GM12872 (cell line): ENCODE data around the gene JMJD1C.

Source experiments
- CTCF ChIP-seq: IDR thresholded peaks from 3 replicates; pipeline ENCODE4 v1.5.1; 2011; ENCODE audit warnings: low read depth, mild to moderate bottlenecking, low read length, moderate library complexity; ENCODE audit not compliant: insufficient read depth

The JMJD1C gene

DNA sequence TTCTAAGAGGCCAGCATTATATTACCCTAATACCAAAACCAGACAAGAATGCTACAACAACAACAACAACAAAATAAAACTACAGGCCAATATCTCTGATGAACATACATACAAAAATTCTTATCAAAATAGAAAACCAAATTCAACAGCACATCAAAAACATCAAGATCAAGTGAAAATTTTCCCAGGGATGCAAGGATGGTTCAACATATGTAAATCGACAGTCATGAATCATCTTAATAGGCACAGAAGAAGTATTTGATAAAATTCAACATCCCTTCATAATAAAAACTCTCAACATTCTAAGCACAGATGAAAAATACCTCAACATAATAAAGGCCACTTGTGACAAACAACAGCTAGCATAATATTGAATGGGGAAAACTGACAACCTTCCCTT, 75.3 kb downstream of the JMJD1C start:
- TF ChIP-seq CTCF, result no peak

DNA sequence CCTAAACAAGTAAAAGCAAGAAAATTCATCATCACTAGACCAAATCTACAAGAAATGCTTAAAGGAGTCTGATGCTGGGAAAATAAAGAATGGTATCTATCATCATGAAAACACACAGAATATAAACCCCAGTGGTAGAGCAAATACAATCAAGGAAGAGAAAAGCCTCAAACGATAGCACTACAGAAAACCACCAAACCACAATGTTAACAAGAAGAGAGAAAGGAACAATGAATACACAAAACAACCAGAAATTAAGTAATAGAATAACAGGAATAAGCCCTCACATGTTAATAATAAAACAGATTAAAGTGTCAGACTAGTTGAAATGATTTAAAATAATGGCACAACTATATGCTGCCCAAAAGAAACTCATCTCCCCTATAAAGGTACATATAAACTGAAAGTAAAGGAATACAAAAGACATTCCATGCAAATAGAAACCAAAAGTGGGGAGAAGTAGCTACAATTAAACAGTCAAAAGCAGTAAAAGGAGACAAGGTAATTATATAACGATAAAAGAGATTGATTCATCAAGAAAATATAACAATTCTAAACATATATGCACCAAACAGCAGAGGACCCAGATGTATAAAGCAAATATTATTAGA, 77.3 kb downstream of the JMJD1C start:
- no peak for TF ChIP-seq CTCF

- TF ChIP-seq CTCF, result no peak
Measured at GRCh38 chr10:63385254-63385653, 80.5 kb downstream of the JMJD1C start.

GRCh38 chr10:63384675-63385074, 81.1 kb downstream of the JMJD1C start:
- TF ChIP-seq CTCF, result no peak

DNA sequence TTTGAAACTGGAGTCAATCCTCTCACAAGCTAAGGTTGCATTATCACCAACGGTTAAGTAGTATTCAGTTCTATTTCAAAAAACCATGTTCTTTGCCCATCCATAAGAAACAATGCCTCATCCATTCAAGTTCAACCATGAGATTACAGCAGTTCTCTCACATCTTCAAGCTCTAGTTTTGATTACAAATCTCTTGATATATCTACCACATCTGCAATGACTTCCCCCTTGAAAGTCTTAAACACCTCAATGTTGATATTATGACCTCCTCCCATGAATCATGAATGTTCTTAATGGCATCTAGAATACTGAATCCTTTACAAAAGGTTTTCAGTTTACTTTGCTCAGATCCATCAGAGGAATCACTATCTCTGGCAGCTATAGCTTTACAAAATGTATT, 81.8 kb downstream of the JMJD1C start:
- TF ChIP-seq CTCF, result no peak

DNA sequence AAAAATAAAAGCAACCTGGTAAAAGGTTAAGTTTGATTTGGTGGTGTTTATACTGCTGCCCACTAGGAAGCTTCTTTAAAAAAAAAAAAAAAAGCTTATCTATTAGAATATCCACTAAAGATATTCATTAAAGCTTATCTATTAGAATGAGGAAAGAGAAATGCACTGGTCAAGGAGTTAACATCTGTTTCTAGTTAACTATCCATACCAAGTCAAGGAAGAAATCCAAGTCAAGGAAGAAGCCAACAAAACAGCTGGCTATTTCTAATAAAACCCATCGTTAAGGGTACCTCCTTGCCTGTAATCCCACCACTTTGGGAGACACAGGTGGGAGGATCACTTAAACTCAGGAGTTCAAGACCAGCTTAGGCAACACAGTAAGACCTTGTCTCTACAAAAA, 82.6 kb downstream of the JMJD1C start:
- no peak for TF ChIP-seq CTCF

DNA sequence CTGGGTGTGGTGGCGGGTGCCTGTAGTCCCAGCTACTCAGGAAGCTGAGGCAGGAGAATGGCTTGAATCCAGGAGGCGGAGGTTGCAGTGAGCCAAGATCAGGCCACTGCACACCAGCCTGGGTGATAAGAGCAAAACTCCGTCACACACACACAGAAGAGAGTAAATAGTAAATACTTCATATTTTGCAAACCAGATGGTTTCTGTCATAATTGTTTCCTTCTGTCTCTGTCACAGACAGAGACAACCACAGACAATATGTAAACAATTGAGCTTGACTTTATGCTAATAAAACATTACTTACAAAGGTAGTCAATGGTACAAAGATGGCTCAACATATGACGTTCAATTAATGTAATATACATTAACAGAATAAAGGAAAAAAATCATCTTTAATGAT, 83.7 kb downstream of the JMJD1C start:
- no peak for TF ChIP-seq CTCF
